OCI-M1 (cell line): ENCODE results near the gene GON4L.
"Not testable (repeated sequence)": the region's sequence is repeated elsewhere in the genome, so short reads cannot be mapped to it uniquely, and the experiment has no call there.

Experiments
- DNase-seq: peaks from one replicate; lab custom pipeline; 2025; lab: John Stamatoyannopoulos, UW

Gene GON4L

DNA sequence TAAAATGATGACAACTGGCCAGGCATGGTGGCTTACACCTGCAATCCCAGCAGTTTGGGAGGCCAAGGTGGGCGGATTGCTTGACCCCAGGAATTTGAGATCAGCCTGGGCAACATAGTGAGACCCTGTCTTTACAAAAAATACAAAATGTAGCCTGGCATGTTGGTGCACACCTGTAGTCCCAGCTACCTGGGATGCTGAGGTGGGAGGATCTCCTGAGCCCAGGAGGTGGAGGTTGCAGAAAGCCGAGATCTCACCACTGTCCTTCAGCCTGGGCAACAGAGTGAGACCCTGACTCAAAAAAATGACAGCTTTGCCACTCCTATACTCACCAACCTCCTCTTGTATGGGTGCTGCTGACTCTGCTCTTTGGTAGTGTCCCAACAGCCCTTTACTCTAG, 20.9 kb upstream of the GON4L start:
- no peak for DNase-seq

DNA sequence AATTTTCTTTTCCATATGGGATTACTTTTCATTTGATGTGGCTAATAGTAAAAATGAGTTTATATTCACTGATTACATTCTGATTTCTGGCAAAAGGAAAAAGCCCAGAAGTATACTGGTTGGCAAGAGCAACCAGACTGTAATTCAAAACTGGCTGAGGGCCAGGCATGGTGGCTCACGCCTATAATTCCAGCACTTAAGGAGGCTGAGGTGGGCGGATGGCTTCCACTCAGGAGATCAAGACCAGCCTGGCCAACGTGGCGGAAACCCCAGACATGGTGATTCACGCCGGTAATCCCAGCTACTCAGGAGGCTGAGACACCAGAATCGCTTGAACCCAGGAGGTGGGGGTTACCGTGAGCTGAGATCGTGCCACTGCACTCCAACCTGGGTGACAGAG, 16.8 kb upstream of the GON4L start:
- no peak for DNase-seq

DNA sequence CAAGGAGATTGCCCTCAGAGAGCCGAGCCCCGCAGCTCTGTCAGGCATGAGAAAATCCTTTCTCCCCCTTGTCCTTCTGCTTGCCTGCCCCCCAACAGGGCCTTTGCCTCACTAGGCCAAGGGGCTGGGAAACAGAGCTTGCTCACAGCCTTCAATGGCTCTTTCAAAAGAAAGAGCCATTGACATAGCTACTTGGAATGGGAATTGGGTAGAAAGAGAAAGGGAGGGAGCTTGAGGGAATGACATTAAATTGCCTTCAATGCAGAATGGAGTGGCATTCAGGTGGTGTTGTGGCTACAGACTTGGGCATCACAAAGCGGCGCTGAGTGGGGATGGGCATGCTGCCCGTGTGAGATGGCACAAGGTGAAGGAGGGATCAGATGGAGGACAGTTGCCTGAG, 15.5 kb upstream of the GON4L start:
- DNase-seq = no peak

DNA sequence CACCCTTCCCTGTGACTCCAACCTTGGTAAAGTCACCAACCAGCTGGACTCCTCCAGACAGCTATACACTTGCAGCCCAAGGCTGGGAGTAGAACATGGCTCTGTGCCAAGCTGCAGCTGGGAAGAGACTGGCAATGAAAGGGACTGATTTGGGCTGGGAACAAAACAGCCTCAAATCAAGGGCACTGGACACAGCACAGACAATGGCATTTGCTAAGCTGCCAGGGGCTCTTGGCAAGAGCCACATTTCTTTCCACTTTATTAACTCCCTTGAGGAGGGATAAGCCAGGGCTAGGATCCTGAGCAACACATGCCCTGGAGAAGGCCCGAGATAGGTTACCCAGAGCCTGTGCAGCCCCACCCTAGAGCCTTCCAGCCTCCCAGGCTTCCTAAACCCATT, 14.4 kb upstream of the GON4L start:
- no peak for DNase-seq

DNA sequence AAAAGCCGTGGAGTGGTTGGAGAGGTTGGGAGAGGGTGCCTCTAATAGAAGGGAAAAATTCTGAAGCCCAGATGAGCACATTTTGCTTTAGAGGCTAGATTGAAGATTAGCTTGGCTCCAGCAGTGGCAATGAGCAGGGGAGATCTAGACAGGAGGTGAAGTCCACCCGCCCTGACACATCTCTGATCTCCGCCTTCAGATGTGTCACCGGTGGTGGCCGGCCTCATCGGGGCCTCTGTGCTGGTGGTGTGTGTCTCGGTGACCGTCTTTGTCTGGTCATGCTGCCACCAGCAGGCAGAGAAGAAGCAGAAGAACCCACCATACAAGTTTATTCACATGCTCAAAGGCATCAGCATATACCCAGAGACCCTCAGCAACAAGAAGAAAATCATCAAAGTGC, 10.8 kb upstream of the GON4L start:
- DNase-seq = no peak

DNA sequence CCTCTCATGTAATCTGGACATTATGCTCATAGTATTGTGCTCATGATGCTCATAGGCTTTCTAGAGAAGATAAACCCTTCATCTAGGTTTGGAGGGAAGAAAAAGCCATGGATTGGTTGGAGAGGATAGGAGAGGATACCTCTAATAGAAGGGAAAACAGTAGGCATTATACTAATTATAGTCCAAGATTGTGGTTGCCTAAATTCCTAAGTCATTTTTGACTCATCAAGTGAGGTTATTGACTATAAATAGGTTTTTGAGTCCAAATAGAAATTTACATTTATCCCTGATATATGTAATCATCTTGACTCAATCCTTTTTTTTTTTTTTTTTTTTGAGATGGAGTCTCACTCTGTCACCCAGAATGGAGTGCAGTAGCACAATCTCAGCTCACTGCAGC, 7.4 kb upstream of the GON4L start:
- no peak for DNase-seq

DNA sequence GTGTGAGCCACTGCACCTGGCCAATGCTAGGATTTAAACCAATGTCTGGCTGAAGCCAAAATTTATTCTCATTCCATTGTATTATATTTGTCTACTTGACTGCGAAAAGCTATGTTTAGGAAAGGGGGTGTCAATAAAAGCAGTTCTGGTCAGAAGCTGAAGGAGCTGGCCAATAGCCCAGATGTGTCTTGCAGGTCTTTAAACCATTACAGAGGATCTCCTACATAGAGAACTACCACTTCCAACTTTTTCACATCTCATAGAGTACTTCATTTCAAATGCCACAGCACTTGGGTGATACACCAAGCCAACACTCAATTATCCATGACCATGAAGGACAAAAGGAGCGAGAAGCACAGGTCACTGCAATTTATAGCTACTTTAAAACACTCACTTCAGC, 4.9 kb upstream of the GON4L start:
- DNase-seq = no peak

DNA sequence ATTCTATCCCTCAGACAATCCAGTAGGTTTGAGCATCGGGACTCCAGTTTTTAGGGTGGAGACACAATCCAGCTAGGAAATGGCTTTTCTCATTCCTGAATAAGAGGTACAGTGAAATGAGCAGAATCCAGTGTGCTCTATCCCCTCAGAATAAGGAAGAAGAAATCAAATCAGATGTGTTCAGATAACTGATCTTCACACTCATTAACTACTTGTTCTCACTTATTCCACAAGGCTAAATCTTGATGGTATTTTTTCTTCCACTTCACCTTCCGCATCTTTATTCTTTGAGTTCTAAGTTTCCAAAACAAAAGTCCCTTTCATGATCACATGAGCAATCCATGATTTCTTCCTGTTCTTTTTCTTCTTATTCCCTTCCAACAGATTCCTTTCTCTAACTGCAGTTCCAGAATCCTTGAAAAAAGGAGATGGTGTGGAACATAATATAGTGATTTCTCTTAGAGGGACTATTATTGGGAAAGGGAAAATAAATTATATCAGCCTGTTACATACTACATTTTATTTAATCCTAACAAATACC, 4.0 kb upstream of the GON4L start:
- no peak for DNase-seq

DNA sequence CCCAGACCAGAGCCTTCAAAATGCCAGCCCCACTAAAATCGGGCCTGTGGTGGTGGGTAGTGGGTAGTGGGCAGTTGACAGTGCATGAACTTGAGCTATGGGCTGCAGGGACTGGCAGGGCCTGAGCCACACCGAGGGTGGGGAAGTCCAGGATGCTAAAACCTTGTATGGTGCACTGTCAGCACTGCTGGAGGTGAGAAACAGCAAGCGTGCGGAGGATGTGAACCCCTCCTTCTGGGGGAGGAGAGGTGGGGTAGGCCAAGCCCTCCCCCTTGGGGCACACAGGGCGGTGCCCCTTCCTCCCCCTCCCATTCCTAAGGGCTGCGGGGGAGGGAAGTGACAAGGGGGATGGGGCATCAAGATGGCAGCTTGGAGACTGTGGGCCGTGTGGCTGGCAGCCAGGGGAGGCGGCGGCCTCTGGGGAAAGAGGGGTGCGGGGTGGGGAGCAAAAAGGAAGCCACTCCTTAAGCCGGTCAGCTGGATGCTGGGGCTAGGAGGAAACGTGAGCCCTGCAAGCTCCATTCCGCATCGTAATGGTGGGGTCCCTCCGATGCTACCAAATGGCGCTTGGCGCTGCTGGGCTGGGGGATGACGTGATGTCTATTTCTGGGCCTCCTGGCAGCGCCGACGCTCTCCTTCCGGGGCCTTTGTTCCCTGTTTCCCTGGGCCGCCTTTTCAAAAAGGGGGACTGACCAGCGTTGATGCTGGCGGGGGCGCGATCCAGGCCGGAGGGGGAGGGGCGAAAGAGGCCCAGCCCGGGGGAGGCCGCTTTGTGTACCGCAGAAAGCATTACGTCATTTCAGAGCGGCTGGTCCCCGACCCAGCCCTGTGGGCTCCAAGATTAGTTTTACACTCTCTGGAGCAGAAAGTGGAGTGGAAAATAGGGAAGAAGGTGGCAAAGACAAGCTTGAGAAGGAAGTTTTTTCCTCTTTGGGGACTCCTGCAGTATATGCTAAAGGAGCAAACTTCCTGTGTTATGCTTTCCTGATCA, 3.2 kb upstream of the GON4L start:
- DNase-seq = peak; percentile 94

DNA sequence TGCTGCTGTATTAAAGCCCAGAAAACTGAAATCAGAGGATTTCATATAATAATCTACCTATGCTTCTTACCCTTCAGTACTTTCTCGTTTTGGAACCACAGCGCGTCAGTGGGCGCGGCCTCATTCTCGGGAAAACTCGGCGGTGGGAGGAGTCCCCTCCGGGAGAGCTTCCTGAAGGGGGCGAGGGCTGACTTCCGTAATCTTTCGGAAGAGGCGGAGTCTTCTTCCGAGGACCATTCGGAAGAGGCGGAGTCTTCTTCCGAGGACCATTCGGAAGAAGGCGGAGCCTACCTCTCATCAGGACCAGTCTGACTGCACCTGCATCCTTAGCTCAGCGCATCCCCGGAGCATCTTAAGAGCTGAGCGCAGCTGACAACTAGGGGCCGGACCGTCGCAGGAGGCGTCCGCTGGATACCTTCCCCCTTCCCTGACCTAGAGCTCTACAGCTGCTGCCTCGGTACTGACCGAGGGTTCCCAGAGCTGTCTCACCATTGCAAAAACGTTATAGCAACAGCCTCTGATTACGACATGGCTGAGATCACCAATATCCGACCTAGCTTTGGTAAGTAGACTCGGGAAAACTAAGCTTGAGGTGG, 2.3 kb upstream of the GON4L start, which contains the start of gene SYT11:
SYT11 (plus strand) TSS at position 334 of the 596 bp plus-strand sequence; CDS start at position 529, 195 bp downstream.
- peak; percentile 99 for DNase-seq

DNA sequence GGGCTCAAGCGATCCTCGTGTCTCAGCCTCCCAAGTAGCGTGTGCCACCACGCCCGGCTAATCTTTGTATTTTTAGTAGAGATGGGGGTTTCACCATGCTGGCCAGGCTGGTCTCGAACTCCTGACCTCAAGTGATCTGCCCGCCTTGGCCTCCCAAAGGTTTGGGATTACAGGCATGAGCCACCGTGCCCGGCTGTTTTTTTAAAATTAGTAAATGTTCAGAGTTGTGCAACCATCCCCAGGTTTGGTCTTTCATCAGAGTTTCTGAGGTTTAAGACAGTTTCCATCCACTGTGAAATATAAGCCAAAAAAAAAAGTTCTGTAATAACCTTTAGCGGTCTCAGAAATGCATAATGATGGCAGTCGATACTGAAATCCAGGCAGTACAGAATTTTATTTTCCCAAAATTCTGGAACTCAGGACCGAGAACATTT, 1.8 kb upstream of the GON4L start:
- no peak for DNase-seq

DNA sequence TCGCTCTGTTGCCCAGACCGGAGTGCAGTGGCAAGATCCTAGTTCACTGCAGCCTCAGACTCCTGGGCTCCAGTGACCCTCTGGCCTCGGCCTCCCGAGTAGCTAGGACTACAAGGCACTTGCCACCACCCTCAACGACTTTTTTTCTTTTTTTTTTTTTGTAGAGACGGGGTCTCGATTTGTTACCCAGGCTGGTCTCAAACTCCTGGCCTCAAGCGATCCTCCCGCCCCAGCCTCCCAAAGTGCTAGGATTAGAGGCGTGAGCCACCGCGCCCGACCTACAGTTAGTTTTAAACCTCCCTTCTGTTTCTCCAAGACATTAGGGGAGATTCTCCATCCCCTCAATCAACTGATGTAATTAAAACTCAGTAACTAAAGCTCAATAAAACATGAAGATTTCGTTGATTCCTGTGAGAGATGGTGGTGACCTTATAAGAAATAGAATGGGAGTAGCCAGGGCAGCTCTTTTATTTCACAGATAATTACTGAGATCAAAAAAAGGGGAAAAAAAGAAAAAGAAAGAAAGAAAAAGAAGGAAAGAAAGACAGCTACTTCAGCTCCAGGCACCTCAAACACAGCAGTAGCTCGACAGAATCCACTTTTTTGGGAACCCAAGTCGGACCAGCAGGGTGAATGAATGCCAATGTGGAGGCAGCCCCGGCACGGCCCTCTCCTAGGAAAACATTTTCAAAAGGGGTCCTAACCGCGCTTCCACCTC, 598 bp downstream of the GON4L start:
- DNase-seq = no peak

DNA sequence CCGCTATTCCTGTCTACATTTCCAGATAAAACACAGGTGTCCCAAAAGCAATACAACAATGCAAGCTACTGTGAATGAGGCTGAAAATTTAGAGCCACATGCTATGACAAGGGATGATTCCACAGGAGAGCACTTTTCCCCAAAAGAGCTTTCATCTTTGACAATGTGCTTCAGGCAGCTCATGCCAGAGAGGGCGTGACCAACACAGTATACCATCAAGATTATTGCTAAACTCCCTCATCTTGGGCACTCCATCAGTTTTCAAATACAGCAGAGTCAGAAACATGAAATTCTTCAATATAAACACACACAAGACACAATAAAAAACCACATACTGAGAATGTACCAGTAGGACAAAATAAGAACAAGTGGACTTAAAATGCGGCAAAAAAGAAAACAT, 6.7 kb downstream of the GON4L start:
- no peak for DNase-seq

DNA sequence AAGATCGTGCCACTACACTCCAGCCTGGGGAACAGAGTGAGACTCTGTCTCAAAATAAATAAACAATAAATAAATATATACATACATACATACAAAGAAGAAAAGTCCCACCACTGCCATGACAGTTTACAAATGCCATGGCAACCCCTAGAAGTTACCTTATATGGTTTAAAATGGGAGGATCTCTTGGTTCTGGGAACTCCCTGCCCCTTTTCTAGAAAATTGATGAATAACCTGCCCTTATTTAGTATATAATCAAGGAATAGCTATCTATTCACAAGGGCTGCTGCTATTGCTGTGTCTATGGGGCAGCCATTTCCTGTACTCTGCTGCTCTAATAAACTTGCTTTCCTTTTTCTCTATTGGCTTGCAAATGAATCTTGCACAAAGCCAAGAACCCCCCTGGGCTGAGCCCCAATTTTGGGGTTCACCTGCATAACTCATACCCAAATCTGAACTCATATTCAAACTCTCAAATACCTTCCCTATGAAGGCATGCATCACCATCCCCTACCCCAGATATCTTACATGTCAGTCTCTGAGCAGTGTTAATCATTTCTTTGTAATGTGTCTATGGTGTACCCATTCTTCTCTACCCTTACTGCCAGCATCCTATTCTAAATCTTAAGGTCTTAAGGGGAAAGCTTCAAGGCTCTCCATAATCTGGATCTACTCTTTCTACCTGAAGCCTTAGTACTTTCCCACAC, 9.0 kb downstream of the GON4L start:
- peak; percentile 83 for DNase-seq

DNA sequence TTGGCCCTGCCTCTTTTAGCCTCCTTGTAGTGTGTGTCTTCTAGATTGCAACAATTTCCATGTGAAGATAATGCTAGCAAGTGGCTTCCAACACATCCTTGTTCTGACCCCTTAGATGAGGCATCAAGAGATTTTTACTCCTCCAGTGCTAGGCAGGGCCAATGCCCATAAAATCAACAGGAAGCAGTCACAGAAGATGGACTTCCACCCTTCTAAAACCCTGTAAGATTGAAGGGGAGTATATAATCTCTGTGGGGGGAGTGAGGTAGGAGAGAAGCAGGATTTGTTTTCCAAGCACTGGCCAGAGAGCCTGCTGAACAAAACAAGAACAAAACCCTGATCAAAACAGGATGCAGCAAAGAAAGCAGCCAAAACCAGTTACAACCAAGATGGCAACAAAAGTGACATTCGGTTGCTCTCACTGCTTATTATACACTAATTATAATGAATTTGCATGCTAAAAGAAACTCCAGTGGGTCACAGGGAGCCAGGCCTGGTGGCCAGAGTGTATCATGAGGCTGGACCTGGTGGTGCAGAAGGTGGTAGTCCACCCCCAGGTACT, 12.1 kb downstream of the GON4L start:
- DNase-seq = no peak

DNA sequence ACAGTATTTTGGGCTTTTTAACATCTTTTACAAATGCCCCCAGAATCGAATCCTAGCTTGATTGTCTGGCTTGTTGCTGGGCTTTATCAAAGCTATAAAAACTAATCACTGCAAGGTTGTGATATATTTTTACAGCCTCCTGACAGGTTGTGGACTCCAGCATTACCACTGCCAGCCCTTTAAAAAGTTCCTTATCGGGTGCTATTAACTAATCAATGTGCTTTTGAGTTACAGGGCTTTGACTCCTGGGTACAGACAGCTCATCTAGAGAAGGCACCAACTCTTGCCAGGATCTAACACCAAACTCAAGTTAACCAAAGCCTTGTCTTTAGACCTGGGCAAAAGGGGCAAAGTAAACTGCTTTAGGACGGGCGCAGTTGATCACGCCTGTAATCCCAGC, 16.6 kb downstream of the GON4L start:
- no peak for DNase-seq

DNA sequence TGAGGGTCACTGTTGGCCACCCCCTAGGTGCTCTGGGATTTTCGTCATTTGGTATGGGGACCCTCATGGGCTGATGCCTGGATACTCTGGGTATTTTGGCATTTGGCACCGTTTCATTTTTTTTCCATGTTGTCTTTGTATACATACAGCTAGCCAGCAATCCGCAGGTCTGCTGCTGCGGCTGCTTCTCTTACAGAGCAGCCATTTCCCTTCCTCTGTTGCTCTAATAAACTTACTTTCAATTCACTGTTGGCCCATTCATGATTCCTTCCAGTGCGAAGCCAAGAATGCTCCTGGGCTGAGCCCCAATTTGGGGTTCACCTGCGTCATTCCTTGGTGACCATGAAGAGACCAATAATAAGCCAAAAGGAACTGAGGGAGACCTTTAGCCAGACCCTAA, 21.5 kb downstream of the GON4L start:
- no peak for DNase-seq

DNA sequence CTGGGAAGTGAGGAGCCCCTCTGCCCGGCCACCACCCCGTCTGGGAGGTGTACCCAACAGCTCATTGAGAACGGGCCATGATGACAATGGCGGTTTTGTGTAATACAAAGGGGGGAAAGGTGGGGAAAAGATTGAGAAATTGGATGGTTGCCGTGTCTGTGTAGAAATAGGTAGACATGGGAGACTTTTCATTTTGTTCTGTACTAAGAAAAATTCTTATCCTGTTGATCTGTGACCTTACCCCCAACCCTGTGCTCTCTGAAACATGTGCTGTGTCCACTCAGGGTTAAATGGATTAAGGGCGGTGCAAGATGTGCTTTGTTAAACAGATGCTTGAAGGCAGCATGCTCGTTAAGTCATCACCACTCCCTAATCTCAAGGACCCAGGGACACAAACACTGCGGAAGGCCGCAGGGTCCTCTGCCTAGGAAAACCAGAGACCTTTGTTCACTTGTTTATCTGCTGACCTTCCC, 22.1 kb downstream of the GON4L start:
- DNase-seq = not testable (repeated sequence)

DNA sequence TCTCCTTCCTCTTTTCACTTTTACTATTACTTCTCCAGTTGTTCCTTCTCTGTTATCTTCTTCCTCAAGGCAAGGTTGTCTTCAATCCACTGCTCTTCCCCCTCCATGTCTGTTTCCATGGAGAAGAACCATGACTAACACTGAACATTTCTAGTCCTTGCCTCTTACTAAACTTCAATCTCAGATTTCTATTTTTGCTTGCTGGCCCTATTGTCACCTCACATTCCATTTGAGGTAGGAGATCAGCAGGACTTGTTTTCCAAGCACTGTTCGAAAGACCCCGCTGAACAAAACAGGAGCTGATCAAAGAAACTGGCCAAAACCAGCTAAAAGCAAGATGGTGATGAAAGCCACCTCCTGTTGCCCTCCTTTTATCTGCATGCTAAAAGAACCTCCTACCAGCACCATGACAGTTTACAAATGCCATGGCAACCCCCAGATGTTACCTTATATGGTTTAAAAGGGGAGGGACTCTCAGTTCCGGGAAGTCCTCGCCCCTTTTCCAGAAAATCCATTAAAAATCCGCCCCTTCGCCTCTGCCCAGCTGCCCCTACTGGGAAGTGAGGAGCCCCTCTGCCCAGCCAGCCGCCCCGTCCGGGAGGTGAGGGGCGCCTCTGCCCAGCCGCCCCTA, 22.6 kb downstream of the GON4L start:
- peak; percentile 91 for DNase-seq

DNA sequence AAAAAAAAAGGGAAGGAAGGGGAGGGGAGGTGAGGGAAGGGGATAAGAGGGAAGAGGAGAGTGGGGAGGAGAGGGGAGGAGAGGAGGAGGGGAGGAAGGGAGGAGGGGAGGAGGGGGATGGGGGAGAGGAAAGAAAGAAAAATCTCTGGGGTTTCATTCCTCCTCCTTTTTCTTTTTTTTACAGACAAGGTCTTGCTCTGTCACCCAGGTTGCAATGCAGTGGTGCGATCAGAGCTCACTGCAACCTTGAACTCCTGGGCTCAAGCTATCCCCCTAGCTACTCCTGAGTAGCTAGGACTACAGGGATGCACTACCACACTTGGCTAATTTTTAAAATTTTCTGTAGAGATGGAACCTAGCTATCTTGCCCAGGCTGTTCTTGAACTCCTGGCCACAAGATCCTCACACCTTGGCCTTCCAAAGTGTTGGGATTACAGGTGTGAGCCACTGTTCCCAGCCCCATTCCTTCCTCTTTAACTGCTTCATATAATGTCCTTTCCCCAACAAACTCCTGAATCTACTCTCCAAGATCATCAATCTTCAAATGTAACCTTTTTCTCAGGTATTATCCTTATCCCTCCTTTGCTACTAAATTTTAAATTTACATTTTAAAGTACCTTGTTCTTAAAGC, 23.2 kb downstream of the GON4L start:
- no peak for DNase-seq
